DND-41 (cell line): ENCODE measurements around the gene DEPDC1.

Source experiments
- EZH2 ChIP-seq: IDR thresholded peaks from 3 replicates; pipeline ENCODE4 v1.6.1; 2012; ENCODE audit warnings: borderline replicate concordance, low read depth, mild to moderate bottlenecking, moderate library complexity, low read length, inconsistent platforms; ENCODE audit not compliant: severe bottlenecking
- TF ChIP-seq, protein P1 (sequence below): IDR thresholded peaks from 2 replicates; pipeline ENCODE4 v1.5.1; 2012; ENCODE audit warnings: borderline replicate concordance, low read length, moderate library complexity, mild to moderate bottlenecking; ENCODE audit not compliant: poor library complexity, severe bottlenecking; ENCODE audit errors: extremely low read depth

- TF ChIP-seq, protein P1, sequence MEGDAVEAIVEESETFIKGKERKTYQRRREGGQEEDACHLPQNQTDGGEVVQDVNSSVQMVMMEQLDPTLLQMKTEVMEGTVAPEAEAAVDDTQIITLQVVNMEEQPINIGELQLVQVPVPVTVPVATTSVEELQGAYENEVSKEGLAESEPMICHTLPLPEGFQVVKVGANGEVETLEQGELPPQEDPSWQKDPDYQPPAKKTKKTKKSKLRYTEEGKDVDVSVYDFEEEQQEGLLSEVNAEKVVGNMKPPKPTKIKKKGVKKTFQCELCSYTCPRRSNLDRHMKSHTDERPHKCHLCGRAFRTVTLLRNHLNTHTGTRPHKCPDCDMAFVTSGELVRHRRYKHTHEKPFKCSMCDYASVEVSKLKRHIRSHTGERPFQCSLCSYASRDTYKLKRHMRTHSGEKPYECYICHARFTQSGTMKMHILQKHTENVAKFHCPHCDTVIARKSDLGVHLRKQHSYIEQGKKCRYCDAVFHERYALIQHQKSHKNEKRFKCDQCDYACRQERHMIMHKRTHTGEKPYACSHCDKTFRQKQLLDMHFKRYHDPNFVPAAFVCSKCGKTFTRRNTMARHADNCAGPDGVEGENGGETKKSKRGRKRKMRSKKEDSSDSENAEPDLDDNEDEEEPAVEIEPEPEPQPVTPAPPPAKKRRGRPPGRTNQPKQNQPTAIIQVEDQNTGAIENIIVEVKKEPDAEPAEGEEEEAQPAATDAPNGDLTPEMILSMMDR: peak; percentile 4
- TF ChIP-seq EZH2: no peak
Observed at GRCh38 chr1:68495968-68496679, 758 bp downstream of the DEPDC1 start.
